PFSK-1 (cell line): Measurements from ENCODE around the gene PLPPR2.

Source experiments
- POLR2AphosphoS5 ChIP-seq: IDR thresholded peaks from 2 replicates; pipeline ENCODE4 v1.6.1; 2012; ENCODE audit warnings: low read depth, mild to moderate bottlenecking, control low read depth, low read length, moderate library complexity
- TF ChIP-seq, protein P1 (sequence below), 2 experiments: IDR thresholded peaks; 2 replicates each; pipeline versions ENCODE4 v1.6.1 to v1.8.0; 2011 to 2012; ENCODE audit warnings: low read depth in 2 of 2, low read length in 2 of 2, control low read depth in 1 of 2, inconsistent platforms in 1 of 2, mild to moderate bottlenecking in 1 of 2, moderate library complexity in 1 of 2; ENCODE audit not compliant: insufficient read depth in 1 of 2

GRCh38 chr19:11342429-11342828 is 12.8 kb upstream of the PLPPR2 start:
- TF ChIP-seq POLR2AphosphoS5: no peak
- TF ChIP-seq, protein P1, sequence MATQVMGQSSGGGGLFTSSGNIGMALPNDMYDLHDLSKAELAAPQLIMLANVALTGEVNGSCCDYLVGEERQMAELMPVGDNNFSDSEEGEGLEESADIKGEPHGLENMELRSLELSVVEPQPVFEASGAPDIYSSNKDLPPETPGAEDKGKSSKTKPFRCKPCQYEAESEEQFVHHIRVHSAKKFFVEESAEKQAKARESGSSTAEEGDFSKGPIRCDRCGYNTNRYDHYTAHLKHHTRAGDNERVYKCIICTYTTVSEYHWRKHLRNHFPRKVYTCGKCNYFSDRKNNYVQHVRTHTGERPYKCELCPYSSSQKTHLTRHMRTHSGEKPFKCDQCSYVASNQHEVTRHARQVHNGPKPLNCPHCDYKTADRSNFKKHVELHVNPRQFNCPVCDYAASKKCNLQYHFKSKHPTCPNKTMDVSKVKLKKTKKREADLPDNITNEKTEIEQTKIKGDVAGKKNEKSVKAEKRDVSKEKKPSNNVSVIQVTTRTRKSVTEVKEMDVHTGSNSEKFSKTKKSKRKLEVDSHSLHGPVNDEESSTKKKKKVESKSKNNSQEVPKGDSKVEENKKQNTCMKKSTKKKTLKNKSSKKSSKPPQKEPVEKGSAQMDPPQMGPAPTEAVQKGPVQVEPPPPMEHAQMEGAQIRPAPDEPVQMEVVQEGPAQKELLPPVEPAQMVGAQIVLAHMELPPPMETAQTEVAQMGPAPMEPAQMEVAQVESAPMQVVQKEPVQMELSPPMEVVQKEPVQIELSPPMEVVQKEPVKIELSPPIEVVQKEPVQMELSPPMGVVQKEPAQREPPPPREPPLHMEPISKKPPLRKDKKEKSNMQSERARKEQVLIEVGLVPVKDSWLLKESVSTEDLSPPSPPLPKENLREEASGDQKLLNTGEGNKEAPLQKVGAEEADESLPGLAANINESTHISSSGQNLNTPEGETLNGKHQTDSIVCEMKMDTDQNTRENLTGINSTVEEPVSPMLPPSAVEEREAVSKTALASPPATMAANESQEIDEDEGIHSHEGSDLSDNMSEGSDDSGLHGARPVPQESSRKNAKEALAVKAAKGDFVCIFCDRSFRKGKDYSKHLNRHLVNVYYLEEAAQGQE (IDR thresholded peaks at IDR 0.05; ENCODE audit: insufficient read depth in 1 of 2, low read depth in 2 of 2, low read length in 2 of 2): no peak
